HG02885 (cell line): ENCODE measurements around the gene MCM3.
A peak's percentile ranks its signal among the peaks of the same experiment; 100 is the strongest.

Experiments
- ATAC-seq: cut with Tn5 transposase; IDR thresholded peaks from one replicate; pipeline ENCODE4 v1.9.1; 2021; ENCODE audit warnings: mild to moderate bottlenecking; ENCODE audit not compliant: unreplicated experiment, poor library complexity

MCM3 gene

DNA sequence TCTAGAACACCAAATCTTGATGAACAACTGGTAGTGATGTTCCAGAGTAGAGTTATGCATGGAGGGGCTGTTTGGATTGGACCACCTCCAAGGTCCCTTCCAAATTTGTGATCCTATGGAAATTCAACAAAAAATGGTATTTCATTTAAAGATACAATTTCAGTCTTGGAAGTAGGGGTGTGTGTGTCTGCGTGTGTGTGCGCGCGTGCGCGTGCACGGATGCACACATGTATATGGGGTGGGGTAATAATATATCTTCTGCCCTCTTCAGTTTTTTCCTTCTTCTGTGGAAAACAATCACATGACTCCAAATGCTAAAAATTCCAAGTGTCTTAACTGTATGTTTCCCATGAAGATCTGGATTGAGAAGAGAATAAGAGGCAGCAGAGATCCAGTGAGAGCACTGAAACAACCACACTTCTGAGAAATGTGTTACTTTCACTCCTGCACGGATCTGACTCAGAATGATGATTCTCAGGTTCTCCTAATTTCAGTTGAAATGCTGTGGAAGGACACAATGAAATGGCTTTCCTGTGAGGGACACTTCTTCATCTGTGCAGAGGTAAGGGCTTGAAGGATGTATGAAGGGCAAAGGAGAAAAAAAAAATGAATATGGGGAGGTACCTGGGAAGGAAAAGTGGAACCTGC, 29.7 kb downstream of the MCM3 start:
- peak; percentile 55 for ATAC-seq

- no peak for ATAC-seq
Measured at GRCh38 chr6:52253494-52253893, 31.0 kb downstream of the MCM3 start.

DNA sequence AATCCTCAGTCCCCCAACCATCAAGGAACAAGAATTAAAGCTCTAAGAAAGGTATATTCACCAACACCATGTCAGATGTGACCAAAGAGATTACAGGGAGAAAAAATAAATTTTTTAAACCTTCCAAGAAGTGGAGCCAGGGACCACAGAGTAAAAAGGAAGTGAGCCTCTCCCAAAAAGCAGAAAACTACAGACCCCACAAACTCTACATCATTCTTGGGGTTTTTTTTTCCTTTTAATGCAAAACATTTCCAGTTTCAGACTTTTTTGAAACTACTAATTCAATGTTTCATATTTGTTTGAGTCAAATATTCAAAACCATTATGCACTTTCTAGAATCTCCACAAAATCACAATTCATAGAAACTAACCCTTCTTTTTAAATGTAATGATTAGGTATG, 33.4 kb downstream of the MCM3 start:
- ATAC-seq, result no peak

DNA sequence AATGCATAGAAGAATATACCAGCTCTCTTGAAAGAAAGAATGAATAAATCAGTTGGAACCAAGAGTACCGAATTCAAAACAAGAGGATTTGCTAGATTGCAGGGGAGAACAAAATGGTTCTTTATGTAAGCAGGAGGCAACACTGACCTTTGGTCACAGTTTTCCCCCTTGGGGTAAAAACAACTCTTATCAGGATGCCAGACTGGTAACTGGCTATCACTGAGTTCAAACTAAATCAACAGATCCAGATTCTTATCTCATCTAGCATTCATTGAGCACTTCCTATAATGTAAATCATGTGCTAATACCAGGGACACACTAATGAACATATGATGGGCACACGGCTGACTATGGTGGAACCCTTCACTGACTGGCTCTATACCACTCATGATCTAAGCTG, 35.5 kb downstream of the MCM3 start:
- ATAC-seq, result no peak

- ATAC-seq, result no peak
Measured at GRCh38 chr6:52245425-52245824, 39.1 kb downstream of the MCM3 start.

GRCh38 chr6:52244400-52244799, 40.1 kb downstream of the MCM3 start, which contains the start of gene IL17F:
IL17F (minus strand) TSS chr6:52244500; CDS start chr6:52244429, 71 bp downstream.
- ATAC-seq, result no peak

GRCh38 chr6:52243282-52243893, 41.2 kb downstream of the MCM3 start:
- no peak for ATAC-seq

GRCh38 chr6:52241819-52242218, 42.7 kb downstream of the MCM3 start:
- ATAC-seq, result no peak

DNA sequence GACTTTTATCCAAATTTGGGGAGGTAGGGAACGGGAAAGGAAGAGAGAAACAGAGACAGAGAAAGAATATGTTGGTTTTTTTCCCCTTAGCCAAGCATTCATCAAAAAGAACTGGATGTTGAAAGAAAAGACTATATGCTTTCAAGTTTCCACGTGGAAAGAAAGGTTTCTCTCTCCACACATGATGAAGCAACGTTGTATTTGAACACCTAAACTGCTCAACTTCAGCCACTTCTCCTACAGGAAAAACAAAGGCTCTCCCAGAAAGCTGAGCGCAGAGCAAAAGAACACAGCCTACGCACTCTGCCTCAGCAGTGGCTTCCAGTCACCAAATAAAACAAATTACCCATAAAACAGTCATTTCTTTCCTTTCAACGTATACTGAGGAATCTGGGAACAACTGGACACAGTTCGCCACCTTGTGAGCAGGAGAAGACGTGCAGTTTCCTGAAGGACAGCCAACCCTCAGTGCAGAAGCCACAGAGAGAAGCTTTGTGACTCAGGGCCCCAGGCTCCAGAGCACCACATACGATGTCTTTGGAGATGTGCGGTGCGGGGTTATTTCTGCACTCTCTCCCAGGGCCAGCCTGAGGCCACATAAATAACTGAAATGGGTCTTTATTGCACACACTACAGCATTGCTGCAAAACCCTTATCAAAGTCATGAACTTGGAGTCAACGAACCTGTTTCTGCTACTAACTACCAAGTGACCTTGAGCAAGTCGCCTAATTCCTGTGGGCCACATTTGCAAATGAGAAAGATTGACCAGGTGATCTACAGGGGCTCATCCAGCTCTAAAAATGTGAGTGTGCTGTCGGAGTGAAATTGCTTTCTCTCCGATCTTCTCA, 50.3 kb downstream of the MCM3 start:
- peak; percentile 91 for ATAC-seq

- no peak for ATAC-seq
Measured at GRCh38 chr6:52233005-52233404, 51.5 kb downstream of the MCM3 start.

- ATAC-seq, result peak; percentile 21
Measured at GRCh38 chr6:52231406-52232127, 53.0 kb downstream of the MCM3 start.

GRCh38 chr6:52230685-52231084, 53.9 kb downstream of the MCM3 start:
- ATAC-seq, result no peak

DNA sequence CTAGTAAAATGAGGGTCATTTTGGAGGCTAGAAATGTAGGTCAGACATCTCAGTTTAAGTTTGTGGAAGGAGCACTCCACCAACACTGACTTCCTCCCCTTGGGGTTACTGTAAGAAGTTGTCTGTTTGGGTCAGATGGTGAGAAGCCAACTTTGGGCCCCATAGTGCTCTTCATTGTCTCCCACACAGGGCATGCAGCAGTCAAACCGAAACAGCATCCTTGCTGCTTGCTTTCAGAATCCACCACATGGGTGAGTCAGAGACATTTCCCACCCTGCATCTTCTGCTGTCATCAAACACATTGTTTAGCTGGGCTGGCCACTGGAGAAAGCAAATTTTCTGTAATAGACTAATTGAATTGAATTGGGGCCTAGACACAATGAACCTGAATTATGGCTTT, 57.0 kb downstream of the MCM3 start:
- peak; percentile 99 for ATAC-seq

GRCh38 chr6:52221302-52221701, 63.2 kb downstream of the MCM3 start:
- ATAC-seq, result peak; percentile 72

DNA sequence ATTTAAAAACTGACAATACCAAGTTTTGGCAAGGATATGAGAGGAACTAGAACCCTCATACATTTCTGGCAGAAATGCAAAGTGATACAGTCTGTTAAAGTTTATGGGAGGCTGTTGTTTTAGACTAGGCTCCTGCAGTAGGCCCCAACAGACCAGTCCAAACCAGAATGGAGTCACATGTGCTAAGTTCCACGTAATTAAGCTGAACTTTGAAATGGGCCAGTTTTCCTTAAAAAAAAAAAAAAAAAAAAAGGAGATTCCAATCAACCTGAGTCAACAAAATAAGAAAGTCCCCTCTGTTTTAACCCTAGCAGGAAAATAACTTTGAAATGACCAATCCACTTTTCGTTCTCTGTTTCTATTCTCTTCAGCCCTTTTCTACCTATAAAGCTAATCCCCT, 66.8 kb downstream of the MCM3 start:
- no peak for ATAC-seq

GRCh38 chr6:52216932-52217575, 67.5 kb downstream of the MCM3 start:
- ATAC-seq, result peak; percentile 67

DNA sequence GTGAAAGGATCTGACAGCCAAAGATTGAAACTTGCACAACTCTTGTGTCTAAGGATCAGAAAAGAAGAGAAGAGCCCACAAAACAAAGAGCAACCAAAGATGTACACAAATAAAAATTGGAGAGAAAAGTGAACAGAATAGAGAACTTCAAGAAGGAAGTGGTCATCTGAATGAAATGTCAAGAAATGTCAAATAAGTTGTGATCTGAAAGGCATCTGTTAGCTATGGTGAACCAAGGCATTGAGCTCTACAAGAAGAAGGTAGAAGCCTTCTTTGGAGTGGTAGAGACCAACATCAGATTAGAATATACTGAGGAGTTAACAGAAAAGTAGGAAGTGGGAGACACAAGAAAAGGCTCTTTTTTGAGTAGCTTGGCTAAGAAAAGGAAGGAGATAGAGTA, 68.8 kb downstream of the MCM3 start:
- ATAC-seq, result no peak
